NCI-H69 (cell line): ENCODE results near the gene EVX2.

Experiments used
- DNase-seq: peaks from one replicate; lab custom pipeline; 2025; lab: John Stamatoyannopoulos, UW

Gene EVX2

GRCh38 chr2:176107731-176108181 is 24.0 kb upstream of the EVX2 start:
- DNase-seq, result peak; percentile 57

- peak; percentile 97 for DNase-seq
Measured at GRCh38 chr2:176106581-176107539, 23.1 kb upstream of the EVX2 start, which contains the start of gene HOXD11. Gene HOXD11 (plus strand): TSS chr2:176107280. CDS start chr2:176107356, 76 bp downstream.

- peak; percentile 39 for DNase-seq
Measured at GRCh38 chr2:176105730-176106580, 22.2 kb upstream of the EVX2 start.

- DNase-seq, result no peak
Measured at GRCh38 chr2:176105078-176105729, 21.4 kb upstream of the EVX2 start.

- DNase-seq, result no peak
Measured at GRCh38 chr2:176104316-176105077, 20.7 kb upstream of the EVX2 start.

GRCh38 chr2:176103742-176104315 is 20.1 kb upstream of the EVX2 start:
- DNase-seq, result no peak

DNA sequence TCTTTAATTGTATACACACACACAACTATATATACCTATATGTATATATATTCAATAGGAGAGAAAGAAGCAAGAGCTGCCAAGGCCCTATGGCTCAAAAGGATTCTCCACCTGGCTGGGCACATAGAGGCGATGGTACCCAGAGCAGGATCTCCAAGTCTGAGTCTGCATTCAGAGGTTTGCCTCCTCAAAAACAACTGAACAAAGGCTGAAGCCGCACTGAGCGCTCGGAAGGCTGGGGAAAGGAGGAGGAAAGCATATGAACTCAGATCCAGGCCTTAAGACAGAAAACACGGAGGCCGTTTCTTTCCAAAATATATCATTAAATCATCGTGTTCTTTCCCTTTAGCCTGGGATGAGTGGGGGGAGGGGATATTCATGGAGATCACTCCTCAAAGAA is 19.4 kb upstream of the EVX2 start:
- DNase-seq, result no peak

DNA sequence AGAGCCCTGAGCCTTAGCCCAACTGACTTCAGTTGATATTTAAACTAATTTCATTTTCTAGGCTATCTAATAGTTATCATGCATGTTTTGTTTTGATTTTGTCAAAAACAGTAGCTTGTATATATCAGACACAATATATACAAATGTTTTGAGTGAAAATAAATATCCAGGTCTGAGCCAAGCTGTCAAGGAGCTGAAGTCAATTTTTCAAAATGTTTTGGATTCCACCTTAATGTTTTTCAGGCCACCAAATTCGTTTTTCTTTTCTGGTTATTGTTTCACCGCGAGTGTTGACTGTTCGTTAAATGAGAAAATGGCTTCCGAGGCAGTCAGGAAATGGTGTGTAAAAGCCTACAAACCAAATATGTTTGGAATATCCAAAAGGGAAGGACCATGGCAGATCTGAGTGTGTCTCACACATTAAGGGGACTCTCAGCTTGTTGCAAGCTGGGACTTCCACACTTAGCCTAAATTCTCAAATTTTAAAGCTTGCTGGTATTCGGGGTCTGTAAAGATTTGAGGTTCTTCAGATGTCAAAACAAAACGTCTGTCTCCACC is 18.6 kb upstream of the EVX2 start:
- DNase-seq, result no peak

- DNase-seq, result no peak
Measured at GRCh38 chr2:176101842-176102241, 18.1 kb upstream of the EVX2 start.

DNA sequence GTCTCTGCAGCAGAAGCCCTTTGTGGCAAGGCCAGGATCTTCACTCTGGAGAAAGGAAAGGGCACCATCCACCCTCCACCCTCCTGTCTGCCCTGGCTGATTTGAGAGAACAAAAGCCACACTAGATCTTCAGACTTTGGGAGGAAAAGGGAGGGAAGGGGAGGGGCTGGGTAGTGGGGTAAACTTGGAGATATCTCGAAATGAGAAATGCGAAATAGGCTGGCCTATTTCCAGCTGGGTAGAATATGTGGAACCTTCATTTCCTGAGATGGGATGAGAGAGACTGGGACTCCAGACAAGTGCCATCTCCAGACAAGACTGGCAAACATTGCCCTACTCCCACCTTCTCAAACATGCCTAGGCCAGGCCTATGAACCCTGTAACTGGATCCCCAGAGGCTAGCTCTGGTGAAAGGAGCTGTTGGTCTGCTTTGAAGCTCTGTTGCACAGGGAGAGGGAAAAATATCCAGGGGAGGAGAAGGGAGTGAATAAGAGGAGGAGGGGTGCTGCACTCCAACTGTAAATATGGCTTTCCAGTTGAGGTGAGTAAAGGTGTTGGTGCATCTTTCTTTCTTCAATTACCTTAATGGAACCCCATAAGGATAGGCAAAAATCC is 17.6 kb upstream of the EVX2 start:
- DNase-seq, result no peak

DNA sequence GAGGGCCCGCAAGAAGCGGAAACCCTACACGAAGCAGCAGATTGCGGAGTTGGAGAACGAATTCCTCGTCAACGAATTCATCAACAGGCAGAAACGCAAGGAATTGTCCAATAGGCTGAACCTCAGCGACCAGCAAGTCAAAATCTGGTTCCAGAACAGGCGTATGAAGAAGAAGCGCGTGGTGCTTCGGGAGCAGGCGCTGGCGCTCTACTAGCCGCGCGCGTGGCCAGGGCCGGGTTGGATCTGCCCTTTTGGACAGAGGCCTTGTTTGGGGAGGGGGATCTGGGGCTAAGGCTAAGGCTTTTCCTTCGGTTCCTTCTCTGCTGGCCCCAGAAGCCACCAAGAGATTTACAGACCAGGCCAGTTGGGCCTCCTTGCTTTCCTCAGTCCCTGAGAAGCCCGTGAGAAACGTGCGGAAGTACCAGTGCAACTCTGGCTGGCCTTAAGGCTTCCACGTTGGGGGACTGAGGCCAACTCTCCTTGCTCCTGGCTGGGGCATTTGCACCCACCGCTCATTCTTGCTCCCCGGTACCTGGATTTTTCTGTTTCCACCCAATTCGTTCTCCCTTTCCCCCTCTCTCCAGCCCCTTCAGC is 16.9 kb upstream of the EVX2 start:
- DNase-seq, result no peak

GRCh38 chr2:176099728-176100546 is 16.2 kb upstream of the EVX2 start, which contains the start of gene HOXD12:
Gene HOXD12 (plus strand): TSS chr2:176099795. CDS start chr2:176099802, 7 bp downstream.
- no peak for DNase-seq

DNA sequence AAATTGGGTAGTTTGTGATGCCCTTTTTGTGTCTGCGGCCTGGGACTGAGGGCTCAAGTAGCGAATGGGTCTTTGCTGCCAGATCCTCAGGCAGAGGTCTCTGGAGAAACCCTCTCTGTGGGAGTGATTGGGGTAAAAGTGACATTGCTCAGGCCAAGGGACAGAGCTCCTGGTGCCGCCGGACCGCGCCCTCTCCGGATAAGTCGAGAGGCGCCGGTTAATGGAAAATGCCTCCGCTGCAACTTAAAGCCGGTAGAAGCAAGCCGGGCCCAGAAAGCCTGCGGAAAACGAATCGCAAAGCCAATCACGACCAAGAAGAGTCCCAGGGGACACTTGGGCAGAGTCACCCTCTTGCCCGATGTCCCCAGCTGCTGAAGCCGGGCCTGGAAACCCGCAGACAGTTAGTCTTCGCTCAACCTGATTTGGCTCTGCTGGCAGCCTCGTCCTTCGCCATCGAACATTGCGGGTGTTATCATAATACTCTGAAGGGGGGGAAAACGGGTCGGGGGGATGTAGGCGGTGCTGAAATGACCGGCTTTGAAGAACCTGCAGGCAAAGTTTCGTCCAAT is 15.5 kb upstream of the EVX2 start:
- no peak for DNase-seq

DNA sequence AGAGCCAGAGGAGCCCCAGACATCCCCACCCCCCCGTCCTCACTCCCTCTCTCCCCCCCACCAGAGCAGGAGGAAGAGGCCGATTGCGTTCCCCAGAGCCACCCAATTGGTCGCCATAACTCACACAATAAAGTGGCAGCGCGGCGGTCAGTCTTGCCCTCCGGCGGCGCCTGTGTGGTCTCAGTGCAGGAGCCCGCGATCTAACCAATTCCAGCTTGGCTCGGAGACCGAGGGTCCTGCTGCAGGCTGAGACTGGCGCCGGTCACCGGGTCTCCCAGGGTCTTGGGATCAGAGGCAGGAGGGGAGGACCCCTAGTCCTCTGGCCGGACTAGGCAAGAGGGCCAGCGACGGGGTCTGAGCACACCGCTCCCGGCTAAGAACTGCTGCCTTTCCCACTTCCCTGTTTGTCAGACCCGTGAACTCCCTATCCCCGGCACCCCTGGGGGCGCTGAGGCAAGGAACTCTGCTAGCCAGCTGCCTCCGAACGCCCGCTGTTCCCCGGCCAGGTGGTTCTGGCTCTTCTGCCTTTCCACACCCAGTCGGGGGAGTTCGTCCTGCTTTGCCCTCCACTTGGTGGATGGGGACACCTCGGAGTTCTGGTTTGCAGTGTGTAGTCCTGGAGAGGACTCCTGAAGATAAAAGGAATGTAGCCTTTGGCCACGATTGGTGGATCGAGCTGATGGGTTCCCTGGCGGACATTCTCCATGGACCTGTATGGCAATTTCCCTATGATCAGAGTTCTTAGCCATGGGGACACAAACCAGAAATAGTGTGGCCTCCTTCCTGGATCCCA is 14.8 kb upstream of the EVX2 start:
- peak; percentile 86 for DNase-seq

DNA sequence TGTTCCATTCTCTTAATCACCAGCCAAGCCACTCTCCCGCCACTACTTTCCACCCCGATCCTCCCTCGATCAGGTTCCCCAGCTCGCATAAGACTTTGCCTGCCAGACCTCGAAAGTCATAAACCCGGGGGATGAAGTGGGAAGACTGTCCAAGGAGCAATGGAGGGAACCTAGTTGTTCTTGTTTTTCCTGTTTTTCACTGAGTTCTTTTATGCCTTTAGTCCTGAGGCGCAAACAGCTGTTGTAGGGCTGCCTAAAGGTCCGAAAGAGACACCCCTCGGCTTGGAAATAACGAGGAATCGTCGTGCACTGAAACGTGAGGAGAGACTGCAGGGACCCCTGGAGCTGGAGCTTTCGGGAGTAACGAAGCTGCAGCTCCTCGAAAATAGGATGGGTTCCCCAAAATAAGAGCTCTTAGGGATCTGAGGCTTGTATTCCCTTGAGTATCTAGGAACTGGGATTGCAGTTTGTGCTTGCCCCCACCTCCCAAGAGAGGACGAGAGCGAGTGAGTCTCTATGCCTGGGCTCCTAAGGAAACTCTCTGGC is 14.1 kb upstream of the EVX2 start:
- peak; percentile 77 for DNase-seq

DNA sequence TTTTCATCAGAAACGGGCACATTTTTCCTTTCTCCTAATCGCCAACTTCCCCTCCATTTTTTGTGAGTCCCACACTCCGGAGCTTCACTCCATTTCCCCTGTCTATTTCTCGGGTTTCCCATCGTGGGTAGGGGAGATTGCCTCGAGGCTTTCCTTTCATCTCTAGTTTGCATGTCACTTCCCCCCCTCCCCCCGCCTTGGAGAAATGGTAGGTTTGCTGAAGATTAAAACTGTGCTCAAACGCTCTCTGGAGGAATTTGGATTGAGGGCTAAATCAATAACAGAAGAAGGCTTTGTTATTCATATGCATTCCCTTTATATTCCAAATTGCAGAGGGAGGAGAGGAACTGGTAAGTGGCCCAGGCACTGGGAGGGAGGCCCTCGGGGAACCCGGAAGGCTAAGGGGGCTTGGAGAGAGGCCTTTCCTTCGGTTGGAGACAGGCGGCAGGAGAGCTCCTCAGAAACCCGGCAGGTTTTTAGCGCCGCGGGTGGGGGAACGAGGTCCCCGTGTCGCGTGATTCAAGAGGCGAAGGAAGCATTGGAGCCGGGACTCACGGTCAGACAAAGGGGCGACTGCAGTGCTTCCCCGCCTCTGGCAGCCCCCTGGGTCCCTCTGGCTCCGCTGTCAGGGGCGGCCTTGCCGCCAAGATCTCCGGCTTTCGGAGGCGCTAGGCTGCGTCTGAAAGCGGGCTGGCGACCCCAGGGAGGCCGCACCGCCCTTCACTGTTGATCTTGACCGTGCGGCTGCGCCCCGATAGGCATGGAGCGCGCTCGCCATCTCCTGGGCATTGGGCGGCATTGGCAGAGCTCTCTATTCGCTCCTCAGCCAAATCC is 13.4 kb upstream of the EVX2 start:
- DNase-seq, result peak; percentile 92
